Psoas muscle (tissue), 8 donors: ENCODE results near the gene COL18A1. TPM values are rescaled to one million over a fixed set of nuclear protein-coding genes. Genes with fewer than 3 reads are reported as not detected.

Source experiments
- ATAC-seq, 4 donors: fragments of 200-7000 bp; cut with Tn5 transposase; one replicate each; pipeline ENCODE4 v1.9.1; 2020; ENCODE audit warnings: moderate library complexity in 3 of 4, mild to moderate bottlenecking in 2 of 4
- DNase-seq, 2 donors: peaks; one replicate each; pipeline ENCODE4 v3.0.0-alpha.2; 2020
- H3K27ac ChIP-seq: fragments of 200-600 bp; one replicate; pipeline ENCODE4 v1.8.0; 2022
- H3K27me3 ChIP-seq, 3 donors: fragments of 200-600 bp in 1 of 3; one replicate each; pipeline versions ENCODE4 v1.6.1 to v1.8.0; 2013 to 2022; ENCODE audit warnings: low read length in 2 of 3, mild to moderate bottlenecking in 2 of 3, moderate library complexity in 1 of 3; ENCODE audit not compliant: insufficient read depth in 3 of 3
- H3K36me3 ChIP-seq, 2 donors: fragments of 200-600 bp in 1 of 2; one replicate each; pipeline versions ENCODE4 v1.6.1 to v1.8.0; 2013 to 2022; ENCODE audit warnings: low read depth in 1 of 2, mild to moderate bottlenecking in 1 of 2, moderate library complexity in 1 of 2; ENCODE audit not compliant: insufficient read depth in 1 of 2
- H3K4me1 ChIP-seq: fragments of 200-600 bp; one replicate; pipeline ENCODE4 v1.8.0; 2022
- H3K4me3 ChIP-seq: fragments of 200-600 bp; one replicate; pipeline ENCODE4 v1.8.0; 2022; ENCODE audit warnings: mild to moderate bottlenecking
- H3K9me3 ChIP-seq: fragments of 200-600 bp; one replicate; pipeline ENCODE4 v1.8.0; 2022
- CTCF ChIP-seq: fragments of 200-600 bp; IDR thresholded peaks from one replicate; pipeline ENCODE4 v1.8.0; 2022; ENCODE audit warnings: antibody characterized with exemption
- WGBS, 3 donors: extraction: QIAGEN DNeasy Blood & Tissue Kit; methylation state at CpG; one replicate each; pipeline versions ENCODE4 v1.1.6 to v1.1.7; 2013; 5-methylcytosine and 5-hydroxymethylcytosine counted together
- intact Hi-C, 2 donors: fragments of 100-400 bp; cut with DNase I; formaldehyde crosslinking; loops; one replicate each; pipeline versions ENCODE4 v1.11.0 to v1.14.2; 2022
- polyA plus RNA-seq, 3 donors: library from polyadenylated mRNA; stranded (reverse); fragments of 200-250 nt; gene quantifications; one replicate each; pipeline ENCODE4 v1.2.3, GENCODE V29; 2013
- total RNA-seq, 4 donors: library from RNA; stranded (reverse); fragmentation: NEBNext Ultra II Directional in 2 of 4; extraction: Animal tissue kit (Norgen Biotek cat#: 25700) in 2 of 4; gene quantifications; one replicate each; pipeline versions ENCODE4 v1.2.1 to v1.2.4, GENCODE V29; 2021 to 2023
- donor health status: healthy with polysubstance abuse.
- donor health status: DM: no; HTN: no; CAD: no; lungs with moderate emphysema.
- donor health status: Bipolar disorder and iron deficiency.
- donor health status: healthy.
- donor health status: DM: yes; HTN: yes; CAD: no.
- donor health status: DM: no; HTN: no; CAD: no.
- donor health status: DM: no; HTN: no; CAD: no.
- donor health status: DM: yes; HTN: yes; CAD: no.

Gene COL18A1
- total and polyA plus RNA-seq, 7 donors: 4.8 to 25.3 (median 12.1) TPM

GRCh38 chr21:45512626-45513002, 107.6 kb downstream of the COL18A1 start:
- no peak for ATAC-seq
- Histone ChIP-seq H3K27me3 (peaks cover 0 to 2% (median 0%) of the 10 kb centered on the region in 3 donors), H3K9me3 (no peaks in the 10 kb centered on the region), H3K4me1 (no peaks in the 10 kb centered on the region), H3K36me3 (no peaks in the 10 kb centered on the region), H3K27ac (no peak overlapping the region), H3K4me3 (no peak overlapping the region)
- intact Hi-C loops: no loop called here
- peak; percentile 7 to 30 for DNase-seq
- no peak for TF ChIP-seq CTCF
- WGBS, 3 donors: 79 to 92% (median 85%) methylated on average over 8 of the region's 8 CpGs

- Histone ChIP-seq H3K9me3 (peaks cover 3% of the 10 kb centered on the region), H3K4me1 (no peaks in the 10 kb centered on the region), H3K36me3 (no peaks in the 10 kb centered on the region), H3K27ac (no peak overlapping the region), H3K27me3 (peaks cover 0 to 2% (median 0%) of the 10 kb centered on the region in 3 donors), H3K4me3 (no peak overlapping the region)
- 69 to 83% (median 79%) methylated on average over 19 of the region's 19 CpGs for WGBS, 3 donors
- intact Hi-C loops: no loop called here
- no peak for TF ChIP-seq CTCF
- ATAC-seq (no peak), DNase-seq (peak; percentile 11 to 38)
Measured at GRCh38 chr21:45513003-45513717, 108.2 kb downstream of the COL18A1 start.

- Histone ChIP-seq H3K27me3 (no peaks in the 10 kb centered on the region), H3K36me3 (no peaks in the 10 kb centered on the region), H3K4me1 (no peaks in the 10 kb centered on the region), H3K9me3 (peaks cover 10% of the 10 kb centered on the region), H3K27ac (no peak overlapping the region), H3K4me3 (no peak overlapping the region)
- intact Hi-C loops: no loop called here
- TF ChIP-seq CTCF: no peak
- ATAC-seq: no peak
- WGBS, 3 donors: 88 to 92% (median 89%) methylated on average over 10 to 11 of the region's 11 CpGs
- DNase-seq: peak in 1 of 2 donors; percentile 5
Measured at GRCh38 chr21:45513741-45514310, 108.9 kb downstream of the COL18A1 start.

GRCh38 chr21:45514311-45515021, 109.5 kb downstream of the COL18A1 start:
- TF ChIP-seq CTCF: no peak
- H3K27me3 ChIP-seq: no peaks in the 10 kb centered on the region
- ATAC-seq (no peak), DNase-seq (peak; percentile 8 to 30)
- no peaks in the 10 kb centered on the region for H3K4me1 ChIP-seq
- no peak overlapping the region for H3K4me3 ChIP-seq
- 85 to 88% (median 87%) methylated on average over 22 of the region's 22 CpGs for whole genome bisulfite sequencing, 3 donors
- no peak overlapping the region for H3K27ac ChIP-seq
- intact Hi-C loops: no loop called here
- peaks cover 14% of the 10 kb centered on the region for H3K9me3 ChIP-seq
- no peaks in the 10 kb centered on the region for H3K36me3 ChIP-seq
